Measurements from ENCODE around the gene KRTAP12-4.

- TF ChIP-seq POLR2AphosphoS5 (IDR thresholded peaks at IDR 0.05; ENCODE audit: low read depth), result no peak
- TF ChIP-seq CTCF (IDR thresholded peaks at IDR 0.05; ENCODE audit: insufficient read depth, low read length), result no peak
- TF ChIP-seq SPI1 (IDR thresholded peaks at IDR 0.05; ENCODE audit: borderline replicate concordance, low read depth), result no peak
- TF ChIP-seq GABPA (IDR thresholded peaks at IDR 0.05; ENCODE audit: low read depth), result no peak
- no peak for TF ChIP-seq REST (IDR thresholded peaks at IDR 0.05; ENCODE audit: insufficient replicate concordance, low read depth)
Observed at GRCh38 chr21:44695184-44695583, 40.7 kb upstream of the KRTAP12-4 start.

Data from HL-60 (cell line).